GM12878 (cell line): Measurements from ENCODE around the gene TMEM132D. TPM values are rescaled to one million over a fixed set of nuclear protein-coding genes. Genes with fewer than 3 reads are reported as not detected.

Experiments used
- ATAC-seq: fragments of 200-7000 bp; cut with Tn5 transposase; 3 replicates; pipeline ENCODE4 v1.9.1; 2020; ENCODE audit warnings: mild to moderate bottlenecking, moderate library complexity
- BruUV-seq: library from RNA; stranded (reverse); fragments of 400-500 nt; replicated peaks from 2 replicates; lab custom pipeline; 2021; lab: Mats Ljungman, UMichigan
- CTCF ChIA-PET: fragments of 300-600 bp; sonication (Branson Sonifier 250); formaldehyde crosslinking; extraction: SDS; loops from one replicate; lab custom pipeline; 2021; ENCODE audit warnings: inconsistent platforms; lab: Yijun Ruan, JAX
- POLR2A ChIA-PET: fragments of 350-600 bp; formaldehyde crosslinking; extraction: SDS; loops from one replicate; lab custom pipeline; 2021; ENCODE audit warnings: inconsistent platforms; lab: Charles Lee
- RAD21 ChIA-PET: fragments of 300-600 bp; sonication (Branson Sonifier 250); formaldehyde crosslinking; loops from one replicate; lab custom pipeline; 2023; ENCODE audit warnings: antibody characterized with exemption; ENCODE audit not compliant: unreplicated experiment; lab: Charles Lee
- SMC1A ChIA-PET: fragments of 300-600 bp; sonication (Branson Sonifier 250); formaldehyde crosslinking; loops from one replicate; lab custom pipeline; 2023; ENCODE audit not compliant: unreplicated experiment, uncharacterized antibody; lab: Charles Lee
- DNase-seq: peaks from one replicate; pipeline ENCODE4 v3.0.0-alpha.2; 2011; ENCODE audit warnings: low read depth, low spot score
- FAIRE-seq: peaks from 3 replicates; lab custom pipeline; 2011; peaks lifted over from hg19 to GRCh38; lab: Jason Lieb, UNC
- H2AFZ ChIP-seq: 2 replicates; pipeline ENCODE4 v1.6.0; 2011; ENCODE audit warnings: low read depth, low read length, control low read depth; ENCODE audit not compliant: control insufficient read depth
- H3K27ac ChIP-seq: 2 replicates; pipeline ENCODE4 v1.5.1; 2011; ENCODE audit warnings: control low read depth; ENCODE audit not compliant: control insufficient read depth, insufficient read depth
- H3K27me3 ChIP-seq, 2 experiments: replicated peaks in 1 of 2; 2 replicates each; pipeline versions ENCODE4 v1.6.0 to v1.6.1; 2011; ENCODE audit warnings: low read length in 1 of 2; ENCODE audit not compliant: control insufficient read depth in 2 of 2, insufficient read depth in 2 of 2
- H3K36me3 ChIP-seq, 2 experiments: 2 replicates each; pipeline ENCODE4 v1.5.1; 2011; ENCODE audit warnings: low read length in 1 of 2; ENCODE audit not compliant: control insufficient read depth in 2 of 2, insufficient read depth in 2 of 2
- H3K4me1 ChIP-seq: 2 replicates; pipeline ENCODE4 v1.6.1; 2011; ENCODE audit warnings: mild to moderate bottlenecking, low read length, moderate library complexity, mixed read lengths; ENCODE audit not compliant: control insufficient read depth, insufficient read depth
- H3K4me2 ChIP-seq: 2 replicates; pipeline ENCODE4 v1.6.0; 2011; ENCODE audit warnings: control low read depth; ENCODE audit not compliant: control insufficient read depth, insufficient read depth
- H3K4me3 ChIP-seq: fragments of 200-600 bp; sonication (generic); 2 replicates; pipeline ENCODE4 v1.5.1; 2016
- H3K79me2 ChIP-seq: 2 replicates; pipeline ENCODE4 v1.6.0; 2011; ENCODE audit warnings: low read length; ENCODE audit not compliant: control insufficient read depth, insufficient read depth
- H3K9ac ChIP-seq: 2 replicates; pipeline ENCODE4 v1.8.0; 2011; ENCODE audit warnings: low read length, control low read depth, mixed read lengths; ENCODE audit not compliant: control insufficient read depth, insufficient read depth
- H3K9me3 ChIP-seq: replicated peaks from 3 replicates; pipeline ENCODE4 v1.5.1; 2011; ENCODE audit warnings: mild to moderate bottlenecking, low read length; ENCODE audit not compliant: control insufficient read depth, insufficient read depth
- H4K20me1 ChIP-seq: 2 replicates; pipeline ENCODE4 v1.6.0; 2011; ENCODE audit not compliant: control insufficient read depth, insufficient read depth
- CHD2 ChIP-seq: IDR thresholded peaks from 2 replicates; pipeline ENCODE4 v1.6.1; 2011; ENCODE audit warnings: low read depth, low read length, improper control_type of control experiment, borderline replicate concordance
- EGR1 ChIP-seq, 2 experiments: IDR thresholded peaks; 1 replicate in 1 of 2; 2 replicates in 1 of 2; pipeline ENCODE4 v1.6.1; 2011 to 2012; ENCODE audit warnings: low read depth in 2 of 2, low read length in 2 of 2, borderline replicate concordance in 1 of 2, mild to moderate bottlenecking in 1 of 2, moderate library complexity in 1 of 2
- ESRRA ChIP-seq: IDR thresholded peaks from 2 replicates; pipeline ENCODE4 v1.6.1; 2012; ENCODE audit warnings: mild to moderate bottlenecking, low read length, improper control_type of control experiment
- HCFC1 ChIP-seq: fragments of 150-350 bp; IDR thresholded peaks from 2 replicates; pipeline ENCODE4 v1.6.1; 2014; ENCODE audit warnings: low read length
- NR2C1 ChIP-seq: fragments of 450-650 bp; IDR thresholded peaks from 2 replicates; pipeline ENCODE4 v1.6.1; 2017; ENCODE audit warnings: antibody characterized with exemption, mild to moderate bottlenecking, moderate library complexity
- POU2F2 ChIP-seq: IDR thresholded peaks from 3 replicates; pipeline ENCODE4 v1.6.1; 2011; ENCODE audit warnings: low read depth, mild to moderate bottlenecking, low read length, borderline replicate concordance
- RB1 ChIP-seq: fragments of 450-650 bp; formaldehyde crosslinking; IDR thresholded peaks from 2 replicates; pipeline ENCODE4 v1.6.1; 2017; ENCODE audit warnings: mild to moderate bottlenecking, borderline replicate concordance
- STAT1 ChIP-seq: fragments of 450-650 bp; conservative IDR thresholded peaks from 2 replicates; pipeline ENCODE4 v1.6.1; 2014; ENCODE audit warnings: antibody characterized with exemption, mild to moderate bottlenecking
- WGBS: methylation state at CpG from one replicate; pipeline ENCODE4 v1.1.6; 2016; ENCODE audit warnings: low lambda C conversion rate; ENCODE audit not compliant: insufficient replicate concordance, insufficient coverage; ENCODE audit errors: missing lambda C conversion rate; 5-methylcytosine and 5-hydroxymethylcytosine counted together
- in situ Hi-C: fragments of 300-500 bp; cut with MboI; formaldehyde crosslinking; loops from 9 replicates; pipeline ENCODE4 v1.14.3; 2018; ENCODE audit warnings: mixed read lengths
- intact Hi-C: fragments of 100-400 bp; cut with micrococcal nuclease; formaldehyde crosslinking; loops from one replicate; pipeline ENCODE4 v1.14.2; 2022; ENCODE audit not compliant: unreplicated experiment
- polyA plus RNA-seq, 11 experiments: library from polyadenylated mRNA; depleted of rRNA in 4 of 11; unstranded in 6 of 11; stranded (reverse) in 5 of 11; fragments of >200 nt; fragmentation: Nextera tagmentation in 4 of 11; fragmentation: Illumina TruSeq in 1 of 11; extraction: Ambion mirVana in 4 of 11; extraction: Trizol in 1 of 11; gene quantifications; 1 replicate in 1 of 11; 2 replicates in 10 of 11; pipeline versions ENCODE4 v1.2.1 to v1.2.3, GENCODE V29; 2011 to 2016; ENCODE audit warnings: inconsistent platforms in 2 of 11, missing spikeins in 2 of 11, low read depth in 1 of 11
- total RNA-seq, 4 experiments: library from RNA; depleted of rRNA in 3 of 4; stranded (reverse); fragments of >200 nt in 3 of 4; fragmentation: Illumina TruSeq in 1 of 4; extraction: Trizol in 1 of 4; gene quantifications; 2 replicates each; pipeline versions ENCODE4 v1.2.1 to v1.2.3, GENCODE V29; 2013 to 2021
- TF ChIP-seq, protein P1 (sequence below): fragments of 450-650 bp; IDR thresholded peaks from 2 replicates; pipeline ENCODE4 v1.6.1; 2014; ENCODE audit warnings: mild to moderate bottlenecking
- TF ChIP-seq, protein P2 (sequence below): fragments of 450-650 bp; IDR thresholded peaks from 2 replicates; pipeline ENCODE4 v1.6.1; 2017; ENCODE audit warnings: mild to moderate bottlenecking, moderate library complexity
- TF ChIP-seq, protein P3 (sequence below): fragments of 450-650 bp; IDR thresholded peaks from 2 replicates; pipeline ENCODE4 v1.6.1; 2018; ENCODE audit warnings: mild to moderate bottlenecking, low read depth, moderate library complexity; ENCODE audit not compliant: partially characterized antibody
- TF ChIP-seq, protein P4 (sequence below): fragments of 450-650 bp; IDR thresholded peaks from 2 replicates; pipeline ENCODE4 v1.6.1; 2017; ENCODE audit warnings: low read depth, mild to moderate bottlenecking, moderate library complexity

The TMEM132D gene
- total and polyA plus RNA-seq, 10 of the 15 experiments (the other 5 are each of a cell fraction or from before 2014, with no cell fraction given): under 0.01 to 0.12 (median 0.02) TPM; not detected in 3

DNA sequence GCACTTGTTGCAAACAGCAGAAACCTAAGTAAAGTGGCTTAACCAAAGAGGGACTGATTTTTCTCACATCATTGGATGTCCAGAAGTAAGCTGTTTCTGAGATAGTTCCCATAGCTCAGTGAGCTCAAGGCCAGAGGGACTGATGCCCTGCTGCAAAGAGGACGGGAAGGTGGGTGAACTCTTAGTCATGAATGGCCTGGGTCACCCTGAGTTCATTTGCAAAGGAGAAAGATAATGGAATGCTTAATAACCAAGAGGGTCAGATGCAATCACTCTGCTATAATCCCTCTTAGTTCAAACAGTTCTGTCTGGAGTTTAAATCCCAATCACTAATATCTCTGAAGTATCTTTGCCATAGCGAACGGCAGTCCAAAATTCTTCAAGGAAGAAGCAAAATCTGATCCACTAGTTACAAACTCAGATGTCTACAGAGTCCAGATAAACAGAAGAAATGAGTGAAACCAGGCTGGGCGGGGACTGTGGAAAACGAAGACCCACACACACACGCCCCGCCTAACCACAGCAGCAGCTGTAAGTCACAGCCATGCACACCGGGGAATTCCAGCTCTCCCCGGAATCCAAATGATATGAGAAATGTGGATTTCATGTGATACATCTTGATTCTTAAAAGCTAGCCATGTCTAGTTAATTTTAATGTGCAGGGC lies 289.5 kb downstream of the TMEM132D start:
- CTCF ChIA-PET: no interaction called here
- SMC1A ChIA-PET: no interaction called here
- ATAC-seq: no peak
- no peak overlapping the region for H2AFZ ChIP-seq
- no peak for DNase-seq
- H3K36me3 ChIP-seq: no peaks in the 10 kb centered on the region
- no peak overlapping the region for H3K4me3 ChIP-seq
- no peak overlapping the region for H3K27ac ChIP-seq
- RAD21 ChIA-PET: no interaction called here
- no peak overlapping the region for H3K9ac ChIP-seq
- no peaks in the 10 kb centered on the region for H3K79me2 ChIP-seq
- 24% methylated on average over 9 of the region's 9 CpGs for WGBS
- no peaks in the 10 kb centered on the region; the same call in 1 of the 3 replicates for H3K9me3 ChIP-seq
- no peaks in the 10 kb centered on the region for H4K20me1 ChIP-seq
- H3K4me1 ChIP-seq: no peaks in the 10 kb centered on the region
- POLR2A ChIA-PET: no interaction called here
- intact Hi-C loops: no loop called here
- in situ Hi-C loops: no loop called here
- no peak for FAIRE-seq
- no peak overlapping the region for H3K4me2 ChIP-seq
- no peaks in the 10 kb centered on the region for H3K27me3 ChIP-seq
- BruUV-seq: no TSS peak
- TF ChIP-seq EGR1 (IDR thresholded peaks at IDR 0.05; ENCODE audit: borderline replicate concordance in 1 of 2, low read depth in 2 of 2, low read length in 2 of 2): no peak
- no peak for TF ChIP-seq HCFC1
- TF ChIP-seq, protein P1, sequence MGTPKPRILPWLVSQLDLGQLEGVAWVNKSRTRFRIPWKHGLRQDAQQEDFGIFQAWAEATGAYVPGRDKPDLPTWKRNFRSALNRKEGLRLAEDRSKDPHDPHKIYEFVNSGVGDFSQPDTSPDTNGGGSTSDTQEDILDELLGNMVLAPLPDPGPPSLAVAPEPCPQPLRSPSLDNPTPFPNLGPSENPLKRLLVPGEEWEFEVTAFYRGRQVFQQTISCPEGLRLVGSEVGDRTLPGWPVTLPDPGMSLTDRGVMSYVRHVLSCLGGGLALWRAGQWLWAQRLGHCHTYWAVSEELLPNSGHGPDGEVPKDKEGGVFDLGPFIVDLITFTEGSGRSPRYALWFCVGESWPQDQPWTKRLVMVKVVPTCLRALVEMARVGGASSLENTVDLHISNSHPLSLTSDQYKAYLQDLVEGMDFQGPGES: no peak
- TF ChIP-seq, protein P2, sequence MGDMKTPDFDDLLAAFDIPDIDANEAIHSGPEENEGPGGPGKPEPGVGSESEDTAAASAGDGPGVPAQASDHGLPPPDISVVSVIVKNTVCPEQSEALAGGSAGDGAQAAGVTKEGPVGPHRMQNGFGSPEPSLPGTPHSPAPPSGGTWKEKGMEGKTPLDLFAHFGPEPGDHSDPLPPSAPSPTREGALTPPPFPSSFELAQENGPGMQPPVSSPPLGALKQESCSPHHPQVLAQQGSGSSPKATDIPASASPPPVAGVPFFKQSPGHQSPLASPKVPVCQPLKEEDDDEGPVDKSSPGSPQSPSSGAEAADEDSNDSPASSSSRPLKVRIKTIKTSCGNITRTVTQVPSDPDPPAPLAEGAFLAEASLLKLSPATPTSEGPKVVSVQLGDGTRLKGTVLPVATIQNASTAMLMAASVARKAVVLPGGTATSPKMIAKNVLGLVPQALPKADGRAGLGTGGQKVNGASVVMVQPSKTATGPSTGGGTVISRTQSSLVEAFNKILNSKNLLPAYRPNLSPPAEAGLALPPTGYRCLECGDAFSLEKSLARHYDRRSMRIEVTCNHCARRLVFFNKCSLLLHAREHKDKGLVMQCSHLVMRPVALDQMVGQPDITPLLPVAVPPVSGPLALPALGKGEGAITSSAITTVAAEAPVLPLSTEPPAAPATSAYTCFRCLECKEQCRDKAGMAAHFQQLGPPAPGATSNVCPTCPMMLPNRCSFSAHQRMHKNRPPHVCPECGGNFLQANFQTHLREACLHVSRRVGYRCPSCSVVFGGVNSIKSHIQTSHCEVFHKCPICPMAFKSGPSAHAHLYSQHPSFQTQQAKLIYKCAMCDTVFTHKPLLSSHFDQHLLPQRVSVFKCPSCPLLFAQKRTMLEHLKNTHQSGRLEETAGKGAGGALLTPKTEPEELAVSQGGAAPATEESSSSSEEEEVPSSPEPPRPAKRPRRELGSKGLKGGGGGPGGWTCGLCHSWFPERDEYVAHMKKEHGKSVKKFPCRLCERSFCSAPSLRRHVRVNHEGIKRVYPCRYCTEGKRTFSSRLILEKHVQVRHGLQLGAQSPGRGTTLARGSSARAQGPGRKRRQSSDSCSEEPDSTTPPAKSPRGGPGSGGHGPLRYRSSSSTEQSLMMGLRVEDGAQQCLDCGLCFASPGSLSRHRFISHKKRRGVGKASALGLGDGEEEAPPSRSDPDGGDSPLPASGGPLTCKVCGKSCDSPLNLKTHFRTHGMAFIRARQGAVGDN: no peak
- no peak for TF ChIP-seq STAT1
- TF ChIP-seq CHD2: no peak
- no peak for TF ChIP-seq POU2F2
- TF ChIP-seq ESRRA: no peak
- no peak for TF ChIP-seq NR2C1
- no peak for TF ChIP-seq RB1
- TF ChIP-seq, protein P3, sequence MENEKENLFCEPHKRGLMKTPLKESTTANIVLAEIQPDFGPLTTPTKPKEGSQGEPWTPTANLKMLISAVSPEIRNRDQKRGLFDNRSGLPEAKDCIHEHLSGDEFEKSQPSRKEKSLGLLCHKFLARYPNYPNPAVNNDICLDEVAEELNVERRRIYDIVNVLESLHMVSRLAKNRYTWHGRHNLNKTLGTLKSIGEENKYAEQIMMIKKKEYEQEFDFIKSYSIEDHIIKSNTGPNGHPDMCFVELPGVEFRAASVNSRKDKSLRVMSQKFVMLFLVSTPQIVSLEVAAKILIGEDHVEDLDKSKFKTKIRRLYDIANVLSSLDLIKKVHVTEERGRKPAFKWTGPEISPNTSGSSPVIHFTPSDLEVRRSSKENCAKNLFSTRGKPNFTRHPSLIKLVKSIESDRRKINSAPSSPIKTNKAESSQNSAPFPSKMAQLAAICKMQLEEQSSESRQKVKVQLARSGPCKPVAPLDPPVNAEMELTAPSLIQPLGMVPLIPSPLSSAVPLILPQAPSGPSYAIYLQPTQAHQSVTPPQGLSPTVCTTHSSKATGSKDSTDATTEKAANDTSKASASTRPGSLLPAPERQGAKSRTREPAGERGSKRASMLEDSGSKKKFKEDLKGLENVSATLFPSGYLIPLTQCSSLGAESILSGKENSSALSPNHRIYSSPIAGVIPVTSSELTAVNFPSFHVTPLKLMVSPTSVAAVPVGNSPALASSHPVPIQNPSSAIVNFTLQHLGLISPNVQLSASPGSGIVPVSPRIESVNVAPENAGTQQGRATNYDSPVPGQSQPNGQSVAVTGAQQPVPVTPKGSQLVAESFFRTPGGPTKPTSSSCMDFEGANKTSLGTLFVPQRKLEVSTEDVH: no peak
- TF ChIP-seq, protein P4, sequence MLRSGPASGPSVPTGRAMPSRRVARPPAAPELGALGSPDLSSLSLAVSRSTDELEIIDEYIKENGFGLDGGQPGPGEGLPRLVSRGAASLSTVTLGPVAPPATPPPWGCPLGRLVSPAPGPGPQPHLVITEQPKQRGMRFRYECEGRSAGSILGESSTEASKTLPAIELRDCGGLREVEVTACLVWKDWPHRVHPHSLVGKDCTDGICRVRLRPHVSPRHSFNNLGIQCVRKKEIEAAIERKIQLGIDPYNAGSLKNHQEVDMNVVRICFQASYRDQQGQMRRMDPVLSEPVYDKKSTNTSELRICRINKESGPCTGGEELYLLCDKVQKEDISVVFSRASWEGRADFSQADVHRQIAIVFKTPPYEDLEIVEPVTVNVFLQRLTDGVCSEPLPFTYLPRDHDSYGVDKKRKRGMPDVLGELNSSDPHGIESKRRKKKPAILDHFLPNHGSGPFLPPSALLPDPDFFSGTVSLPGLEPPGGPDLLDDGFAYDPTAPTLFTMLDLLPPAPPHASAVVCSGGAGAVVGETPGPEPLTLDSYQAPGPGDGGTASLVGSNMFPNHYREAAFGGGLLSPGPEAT: no peak
